ENCODE data around the gene PPP1R3D.

DNA sequence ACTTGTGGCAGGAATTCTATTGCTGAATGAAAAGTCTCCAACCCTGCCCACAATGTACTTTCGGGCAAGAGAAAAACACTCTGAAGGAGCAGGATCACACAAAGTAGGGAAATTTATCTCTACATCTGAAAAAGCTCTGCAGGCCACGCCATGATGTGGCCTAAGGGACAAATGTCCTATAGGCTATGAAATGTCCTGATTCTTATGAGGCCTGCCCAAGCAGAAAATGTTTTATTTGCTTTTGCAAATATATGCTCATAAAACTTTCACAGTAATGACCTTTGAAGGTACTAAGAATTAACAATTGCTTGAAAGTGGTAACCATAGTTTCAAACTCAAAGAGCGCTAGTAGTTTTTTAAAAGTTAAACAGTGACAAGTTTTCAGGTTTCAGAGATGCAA, 37.6 kb downstream of the PPP1R3D start:
- TF ChIP-seq CTCF (conservative IDR thresholded peaks at IDR 0.05; ENCODE audit: low read length) = no peak
- TF ChIP-seq EZH2phosphoT487 (IDR thresholded peaks at IDR 0.05; ENCODE audit: borderline replicate concordance, low read depth, low read length) = no peak
